Ovary (tissue), 3 donors: Measurements from ENCODE around the gene ARL11.

ENCODE experiments used
- POLR2A ChIP-seq: fragments of 450-650 bp; IDR thresholded peaks from one replicate; pipeline ENCODE4 v1.6.1; 2017; ENCODE audit warnings: antibody characterized with exemption, mild to moderate bottlenecking, moderate library complexity
- TF ChIP-seq, protein P1 (sequence below), 3 donors: fragments of 450-650 bp in 2 of 3; fragments of 200-600 bp in 1 of 3; IDR thresholded peaks; one replicate each; pipeline versions ENCODE4 v1.5.1 to v1.8.0; 2016 to 2022; ENCODE audit warnings: antibody characterized with exemption in 3 of 3, mild to moderate bottlenecking in 1 of 3
- donor health status: DM: no; HTN: no; CAD: no.

DNA sequence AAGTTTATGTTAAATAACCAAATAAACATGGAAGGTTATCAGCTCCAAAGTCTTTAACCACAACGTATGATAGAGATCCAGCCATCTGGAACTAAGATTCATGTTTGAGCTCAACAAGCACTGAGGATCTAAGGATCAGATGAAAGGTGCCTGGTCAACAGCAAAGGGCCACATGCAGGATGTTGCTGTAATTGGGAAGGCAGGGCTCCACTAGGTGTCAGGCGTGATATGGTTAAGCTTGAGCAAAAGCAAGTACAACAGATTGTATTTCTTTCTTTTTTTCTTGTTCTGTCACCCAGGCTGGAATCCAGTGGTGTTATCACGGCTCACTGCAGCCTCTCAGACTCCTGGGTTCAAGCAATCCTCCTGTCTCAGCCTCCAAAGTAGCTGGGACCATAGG, 50.9 kb downstream of the ARL11 start:
- TF ChIP-seq, protein P1, sequence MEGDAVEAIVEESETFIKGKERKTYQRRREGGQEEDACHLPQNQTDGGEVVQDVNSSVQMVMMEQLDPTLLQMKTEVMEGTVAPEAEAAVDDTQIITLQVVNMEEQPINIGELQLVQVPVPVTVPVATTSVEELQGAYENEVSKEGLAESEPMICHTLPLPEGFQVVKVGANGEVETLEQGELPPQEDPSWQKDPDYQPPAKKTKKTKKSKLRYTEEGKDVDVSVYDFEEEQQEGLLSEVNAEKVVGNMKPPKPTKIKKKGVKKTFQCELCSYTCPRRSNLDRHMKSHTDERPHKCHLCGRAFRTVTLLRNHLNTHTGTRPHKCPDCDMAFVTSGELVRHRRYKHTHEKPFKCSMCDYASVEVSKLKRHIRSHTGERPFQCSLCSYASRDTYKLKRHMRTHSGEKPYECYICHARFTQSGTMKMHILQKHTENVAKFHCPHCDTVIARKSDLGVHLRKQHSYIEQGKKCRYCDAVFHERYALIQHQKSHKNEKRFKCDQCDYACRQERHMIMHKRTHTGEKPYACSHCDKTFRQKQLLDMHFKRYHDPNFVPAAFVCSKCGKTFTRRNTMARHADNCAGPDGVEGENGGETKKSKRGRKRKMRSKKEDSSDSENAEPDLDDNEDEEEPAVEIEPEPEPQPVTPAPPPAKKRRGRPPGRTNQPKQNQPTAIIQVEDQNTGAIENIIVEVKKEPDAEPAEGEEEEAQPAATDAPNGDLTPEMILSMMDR (IDR thresholded peaks at IDR 0.05) = no peak
- no peak for TF ChIP-seq POLR2A
